HL-60 (cell line): ENCODE results near the gene KIRREL1.

Experiments used
- GABPA ChIP-seq: IDR thresholded peaks from 2 replicates; pipeline ENCODE4 v1.6.1; 2012; ENCODE audit warnings: low read depth
- POLR2AphosphoS5 ChIP-seq: IDR thresholded peaks from 2 replicates; pipeline ENCODE4 v1.6.1; 2012; ENCODE audit warnings: low read depth
- TF ChIP-seq, protein P1 (sequence below): IDR thresholded peaks from one replicate; pipeline ENCODE4 v1.5.1; 2011; ENCODE audit warnings: low read length, control low read depth, inconsistent platforms; ENCODE audit not compliant: insufficient read depth
- TF ChIP-seq, protein P2 (sequence below): IDR thresholded peaks from 2 replicates; pipeline ENCODE4 v1.6.1; 2012; ENCODE audit warnings: low read depth; ENCODE audit not compliant: insufficient replicate concordance

DNA sequence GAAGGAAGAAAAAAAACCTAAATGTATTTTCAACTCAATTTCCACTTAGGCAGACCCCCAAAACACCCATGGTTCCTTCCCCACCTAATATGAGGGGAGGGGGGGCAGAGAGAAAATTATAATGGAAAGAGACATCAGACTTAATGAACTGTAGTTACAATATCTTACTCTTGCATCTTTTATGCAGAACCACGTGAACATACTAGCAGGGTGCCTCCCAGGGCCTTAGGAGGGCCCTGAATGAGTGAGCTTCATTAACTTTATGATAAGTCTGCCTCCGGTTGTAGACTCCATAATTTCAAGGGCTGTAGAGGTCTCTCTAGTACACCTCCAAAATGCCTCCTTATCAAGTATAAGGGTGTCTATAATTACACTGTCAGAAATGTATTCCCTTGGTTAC lies 11.3 kb upstream of the KIRREL1 start:
- TF ChIP-seq, protein P1, sequence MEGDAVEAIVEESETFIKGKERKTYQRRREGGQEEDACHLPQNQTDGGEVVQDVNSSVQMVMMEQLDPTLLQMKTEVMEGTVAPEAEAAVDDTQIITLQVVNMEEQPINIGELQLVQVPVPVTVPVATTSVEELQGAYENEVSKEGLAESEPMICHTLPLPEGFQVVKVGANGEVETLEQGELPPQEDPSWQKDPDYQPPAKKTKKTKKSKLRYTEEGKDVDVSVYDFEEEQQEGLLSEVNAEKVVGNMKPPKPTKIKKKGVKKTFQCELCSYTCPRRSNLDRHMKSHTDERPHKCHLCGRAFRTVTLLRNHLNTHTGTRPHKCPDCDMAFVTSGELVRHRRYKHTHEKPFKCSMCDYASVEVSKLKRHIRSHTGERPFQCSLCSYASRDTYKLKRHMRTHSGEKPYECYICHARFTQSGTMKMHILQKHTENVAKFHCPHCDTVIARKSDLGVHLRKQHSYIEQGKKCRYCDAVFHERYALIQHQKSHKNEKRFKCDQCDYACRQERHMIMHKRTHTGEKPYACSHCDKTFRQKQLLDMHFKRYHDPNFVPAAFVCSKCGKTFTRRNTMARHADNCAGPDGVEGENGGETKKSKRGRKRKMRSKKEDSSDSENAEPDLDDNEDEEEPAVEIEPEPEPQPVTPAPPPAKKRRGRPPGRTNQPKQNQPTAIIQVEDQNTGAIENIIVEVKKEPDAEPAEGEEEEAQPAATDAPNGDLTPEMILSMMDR: no peak
- TF ChIP-seq, protein P2, sequence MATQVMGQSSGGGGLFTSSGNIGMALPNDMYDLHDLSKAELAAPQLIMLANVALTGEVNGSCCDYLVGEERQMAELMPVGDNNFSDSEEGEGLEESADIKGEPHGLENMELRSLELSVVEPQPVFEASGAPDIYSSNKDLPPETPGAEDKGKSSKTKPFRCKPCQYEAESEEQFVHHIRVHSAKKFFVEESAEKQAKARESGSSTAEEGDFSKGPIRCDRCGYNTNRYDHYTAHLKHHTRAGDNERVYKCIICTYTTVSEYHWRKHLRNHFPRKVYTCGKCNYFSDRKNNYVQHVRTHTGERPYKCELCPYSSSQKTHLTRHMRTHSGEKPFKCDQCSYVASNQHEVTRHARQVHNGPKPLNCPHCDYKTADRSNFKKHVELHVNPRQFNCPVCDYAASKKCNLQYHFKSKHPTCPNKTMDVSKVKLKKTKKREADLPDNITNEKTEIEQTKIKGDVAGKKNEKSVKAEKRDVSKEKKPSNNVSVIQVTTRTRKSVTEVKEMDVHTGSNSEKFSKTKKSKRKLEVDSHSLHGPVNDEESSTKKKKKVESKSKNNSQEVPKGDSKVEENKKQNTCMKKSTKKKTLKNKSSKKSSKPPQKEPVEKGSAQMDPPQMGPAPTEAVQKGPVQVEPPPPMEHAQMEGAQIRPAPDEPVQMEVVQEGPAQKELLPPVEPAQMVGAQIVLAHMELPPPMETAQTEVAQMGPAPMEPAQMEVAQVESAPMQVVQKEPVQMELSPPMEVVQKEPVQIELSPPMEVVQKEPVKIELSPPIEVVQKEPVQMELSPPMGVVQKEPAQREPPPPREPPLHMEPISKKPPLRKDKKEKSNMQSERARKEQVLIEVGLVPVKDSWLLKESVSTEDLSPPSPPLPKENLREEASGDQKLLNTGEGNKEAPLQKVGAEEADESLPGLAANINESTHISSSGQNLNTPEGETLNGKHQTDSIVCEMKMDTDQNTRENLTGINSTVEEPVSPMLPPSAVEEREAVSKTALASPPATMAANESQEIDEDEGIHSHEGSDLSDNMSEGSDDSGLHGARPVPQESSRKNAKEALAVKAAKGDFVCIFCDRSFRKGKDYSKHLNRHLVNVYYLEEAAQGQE: no peak
- TF ChIP-seq POLR2AphosphoS5 (no peak), GABPA (no peak)
